ENCODE measurements around the gene MEGF11. TPM values are rescaled to one million over a fixed set of nuclear protein-coding genes. Genes with fewer than 3 reads are reported as not detected.

Gene MEGF11
- polyA plus RNA-seq, 2 of the 4 experiments (the other 2 are of a cell fraction) = 0.25 to 0.31 TPM

DNA sequence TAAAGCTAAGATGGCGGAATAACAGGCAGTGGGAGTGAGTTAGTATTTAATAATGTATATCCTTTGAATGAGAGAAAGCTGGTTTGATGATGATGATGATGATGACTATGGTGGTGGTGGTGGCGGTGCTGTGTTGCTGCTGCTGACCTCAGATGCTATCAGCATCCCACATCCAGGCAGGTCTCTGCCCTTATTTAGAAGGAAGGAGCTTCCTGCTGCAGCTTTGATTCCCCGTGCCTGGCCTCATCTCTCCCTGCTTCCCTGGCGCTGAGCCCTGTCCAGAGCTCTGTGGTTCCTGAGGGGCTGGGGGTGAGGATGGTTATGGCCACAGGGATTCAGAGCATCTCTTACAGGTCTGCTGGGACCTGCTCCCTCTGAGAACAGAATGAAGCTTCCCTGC, 311.1 kb downstream of the MEGF11 start:
- ChIA-PET POLR2A (no interaction called here), CTCF (interaction anchor here (0.6 to 1.3 kb wide), 5 partner anchors 10 to 252 kb away, joined by 3 to 5 read pairs (median 4); no protein-coding TSS in a partner anchor)
- ATAC-seq = no peak
- Histone ChIP-seq H3K4me1 (peaks cover 30% of the 10 kb centered on the region), H3K4me2 (no peak overlapping the region), H3K4me3 (no peak overlapping the region), H3K27ac (no peak overlapping the region), H3K9me3 (no peaks in the 10 kb centered on the region)
- TF ChIP-seq, protein P1, sequence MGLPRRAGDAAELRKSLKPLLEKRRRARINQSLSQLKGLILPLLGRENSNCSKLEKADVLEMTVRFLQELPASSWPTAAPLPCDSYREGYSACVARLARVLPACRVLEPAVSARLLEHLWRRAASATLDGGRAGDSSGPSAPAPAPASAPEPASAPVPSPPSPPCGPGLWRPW (IDR thresholded peaks at IDR 0.05) = no peak
- TF ChIP-seq HEYL (CRISPR knock-in tag; IDR thresholded peaks at IDR 0.05) (no peak), CHD2 (IDR thresholded peaks at IDR 0.05; ENCODE audit: low read length, partially characterized antibody) (no peak), RAD21 (conservative IDR thresholded peaks at IDR 0.05 in 1 of 2, IDR thresholded peaks at IDR 0.05 in 1 of 2) (no peak), FOXS1 (CRISPR knock-in tag; IDR thresholded peaks at IDR 0.05) (no peak), CBX8 (IDR thresholded peaks at IDR 0.05) (no peak), POLR2A (IDR thresholded peaks at IDR 0.05; ENCODE audit: low read length) (no peak), ESRRA (IDR thresholded peaks at IDR 0.05; ENCODE audit: borderline replicate concordance, low read length) (no peak), NR3C1 (IDR thresholded peaks at IDR 0.05) (no peak), KDM5A (IDR thresholded peaks at IDR 0.05) (no peak), HOXA7 (CRISPR knock-in tag; IDR thresholded peaks at IDR 0.05) (no peak), RARB (CRISPR knock-in tag; IDR thresholded peaks at IDR 0.05) (no peak), NPAS2 (CRISPR knock-in tag; IDR thresholded peaks at IDR 0.05; ENCODE audit: borderline replicate concordance) (no peak), JUNB (IDR thresholded peaks at IDR 0.05) (no peak)
- TF ChIP-seq, protein P2, sequence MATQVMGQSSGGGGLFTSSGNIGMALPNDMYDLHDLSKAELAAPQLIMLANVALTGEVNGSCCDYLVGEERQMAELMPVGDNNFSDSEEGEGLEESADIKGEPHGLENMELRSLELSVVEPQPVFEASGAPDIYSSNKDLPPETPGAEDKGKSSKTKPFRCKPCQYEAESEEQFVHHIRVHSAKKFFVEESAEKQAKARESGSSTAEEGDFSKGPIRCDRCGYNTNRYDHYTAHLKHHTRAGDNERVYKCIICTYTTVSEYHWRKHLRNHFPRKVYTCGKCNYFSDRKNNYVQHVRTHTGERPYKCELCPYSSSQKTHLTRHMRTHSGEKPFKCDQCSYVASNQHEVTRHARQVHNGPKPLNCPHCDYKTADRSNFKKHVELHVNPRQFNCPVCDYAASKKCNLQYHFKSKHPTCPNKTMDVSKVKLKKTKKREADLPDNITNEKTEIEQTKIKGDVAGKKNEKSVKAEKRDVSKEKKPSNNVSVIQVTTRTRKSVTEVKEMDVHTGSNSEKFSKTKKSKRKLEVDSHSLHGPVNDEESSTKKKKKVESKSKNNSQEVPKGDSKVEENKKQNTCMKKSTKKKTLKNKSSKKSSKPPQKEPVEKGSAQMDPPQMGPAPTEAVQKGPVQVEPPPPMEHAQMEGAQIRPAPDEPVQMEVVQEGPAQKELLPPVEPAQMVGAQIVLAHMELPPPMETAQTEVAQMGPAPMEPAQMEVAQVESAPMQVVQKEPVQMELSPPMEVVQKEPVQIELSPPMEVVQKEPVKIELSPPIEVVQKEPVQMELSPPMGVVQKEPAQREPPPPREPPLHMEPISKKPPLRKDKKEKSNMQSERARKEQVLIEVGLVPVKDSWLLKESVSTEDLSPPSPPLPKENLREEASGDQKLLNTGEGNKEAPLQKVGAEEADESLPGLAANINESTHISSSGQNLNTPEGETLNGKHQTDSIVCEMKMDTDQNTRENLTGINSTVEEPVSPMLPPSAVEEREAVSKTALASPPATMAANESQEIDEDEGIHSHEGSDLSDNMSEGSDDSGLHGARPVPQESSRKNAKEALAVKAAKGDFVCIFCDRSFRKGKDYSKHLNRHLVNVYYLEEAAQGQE (IDR thresholded peaks at IDR 0.05) = no peak
- TF ChIP-seq, protein P3, sequence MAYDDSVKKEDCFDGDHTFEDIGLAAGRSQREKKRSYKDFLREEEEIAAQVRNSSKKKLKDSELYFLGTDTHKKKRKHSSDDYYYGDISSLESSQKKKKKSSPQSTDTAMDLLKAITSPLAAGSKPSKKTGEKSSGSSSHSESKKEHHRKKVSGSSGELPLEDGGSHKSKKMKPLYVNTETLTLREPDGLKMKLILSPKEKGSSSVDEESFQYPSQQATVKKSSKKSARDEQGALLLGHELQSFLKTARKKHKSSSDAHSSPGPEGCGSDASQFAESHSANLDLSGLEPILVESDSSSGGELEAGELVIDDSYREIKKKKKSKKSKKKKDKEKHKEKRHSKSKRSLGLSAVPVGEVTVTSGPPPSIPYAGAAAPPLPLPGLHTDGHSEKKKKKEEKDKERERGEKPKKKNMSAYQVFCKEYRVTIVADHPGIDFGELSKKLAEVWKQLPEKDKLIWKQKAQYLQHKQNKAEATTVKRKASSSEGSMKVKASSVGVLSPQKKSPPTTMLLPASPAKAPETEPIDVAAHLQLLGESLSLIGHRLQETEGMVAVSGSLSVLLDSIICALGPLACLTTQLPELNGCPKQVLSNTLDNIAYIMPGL (CRISPR knock-in tag; IDR thresholded peaks at IDR 0.05; ENCODE audit: borderline replicate concordance) = no peak
- TF ChIP-seq, protein P4, sequence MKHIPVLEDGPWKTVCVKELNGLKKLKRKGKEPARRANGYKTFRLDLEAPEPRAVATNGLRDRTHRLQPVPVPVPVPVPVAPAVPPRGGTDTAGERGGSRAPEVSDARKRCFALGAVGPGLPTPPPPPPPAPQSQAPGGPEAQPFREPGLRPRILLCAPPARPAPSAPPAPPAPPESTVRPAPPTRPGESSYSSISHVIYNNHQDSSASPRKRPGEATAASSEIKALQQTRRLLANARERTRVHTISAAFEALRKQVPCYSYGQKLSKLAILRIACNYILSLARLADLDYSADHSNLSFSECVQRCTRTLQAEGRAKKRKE (CRISPR knock-in tag; IDR thresholded peaks at IDR 0.05; ENCODE audit: low read depth) = no peak
- WGBS (ENCODE audit: missing lambda C conversion rate) = 93% methylated on average over 4 of the region's 4 CpGs
- no peak for DNase-seq (ENCODE audit: low read depth in 1 of 2, low spot score in 1 of 2)
- FAIRE-seq = no peak

DNA sequence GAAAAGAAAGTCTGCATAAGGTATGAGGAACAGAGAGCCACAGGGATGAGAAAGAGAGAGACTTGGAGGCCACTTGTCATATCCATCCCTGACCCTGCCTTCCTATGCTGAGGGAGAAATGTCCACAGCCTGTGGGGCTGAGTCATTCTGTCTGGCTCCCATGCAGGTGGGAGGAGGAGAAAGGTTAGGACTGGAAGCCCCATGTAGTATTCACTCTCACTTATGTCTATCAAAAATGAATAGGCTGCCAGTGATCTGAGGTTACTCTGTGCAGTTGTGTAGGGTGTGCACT, 313.0 kb downstream of the MEGF11 start:
- H3K4me2 ChIP-seq = peak overlapping the region; percentile 70
- peaks cover 30% of the 10 kb centered on the region for H3K4me1 ChIP-seq
- peak; percentile 69 to 84 for DNase-seq (ENCODE audit: low read depth in 1 of 2, low spot score in 1 of 2)
- H3K27ac ChIP-seq = peak overlapping the region; percentile 71 to 82
- FAIRE-seq = peak; percentile 23
- POLR2A ChIA-PET = no interaction called here
- H3K9me3 ChIP-seq = no peaks in the 10 kb centered on the region
- CTCF ChIA-PET = interaction anchor here (1.3 to 1.5 kb wide), 2 partner anchors 21 to 301 kb away, joined by 3 to 4 read pairs; no protein-coding TSS in a partner anchor
- peak; percentile 78 to 82 for ATAC-seq
- TF ChIP-seq CBX8 (IDR thresholded peaks at IDR 0.05) = no peak
- TF ChIP-seq HOXB13 (CRISPR knock-in tag; IDR thresholded peaks at IDR 0.05; ENCODE audit: low read depth) = no peak
- TF ChIP-seq, protein P5, sequence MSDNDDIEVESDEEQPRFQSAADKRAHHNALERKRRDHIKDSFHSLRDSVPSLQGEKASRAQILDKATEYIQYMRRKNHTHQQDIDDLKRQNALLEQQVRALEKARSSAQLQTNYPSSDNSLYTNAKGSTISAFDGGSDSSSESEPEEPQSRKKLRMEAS (IDR thresholded peaks at IDR 0.05) = 0 out of 2 replicates have a peak, but pooled peaks have one; percentile 4
- peak; percentile 43; the same call in 1 of the 2 replicates for TF ChIP-seq FOSL2 (IDR thresholded peaks at IDR 0.05)
- TF ChIP-seq FOSL2 (CRISPR knock-in tag; IDR thresholded peaks at IDR 0.05) = peak; percentile 40; the same call in 1 of the 2 replicates
- no peak overlapping the region for H3K4me3 ChIP-seq
